ENCODE data around the gene PWWP2B.
A peak's percentile ranks its signal among the peaks of the same experiment; 100 is the strongest.
"Not testable (repeated sequence)": the region's sequence is repeated elsewhere in the genome, so short reads cannot be mapped to it uniquely, and the experiment has no call there.

GRCh38 chr10:132352462-132353308, 44.3 kb upstream of the PWWP2B start:
- TF ChIP-seq, protein P1, sequence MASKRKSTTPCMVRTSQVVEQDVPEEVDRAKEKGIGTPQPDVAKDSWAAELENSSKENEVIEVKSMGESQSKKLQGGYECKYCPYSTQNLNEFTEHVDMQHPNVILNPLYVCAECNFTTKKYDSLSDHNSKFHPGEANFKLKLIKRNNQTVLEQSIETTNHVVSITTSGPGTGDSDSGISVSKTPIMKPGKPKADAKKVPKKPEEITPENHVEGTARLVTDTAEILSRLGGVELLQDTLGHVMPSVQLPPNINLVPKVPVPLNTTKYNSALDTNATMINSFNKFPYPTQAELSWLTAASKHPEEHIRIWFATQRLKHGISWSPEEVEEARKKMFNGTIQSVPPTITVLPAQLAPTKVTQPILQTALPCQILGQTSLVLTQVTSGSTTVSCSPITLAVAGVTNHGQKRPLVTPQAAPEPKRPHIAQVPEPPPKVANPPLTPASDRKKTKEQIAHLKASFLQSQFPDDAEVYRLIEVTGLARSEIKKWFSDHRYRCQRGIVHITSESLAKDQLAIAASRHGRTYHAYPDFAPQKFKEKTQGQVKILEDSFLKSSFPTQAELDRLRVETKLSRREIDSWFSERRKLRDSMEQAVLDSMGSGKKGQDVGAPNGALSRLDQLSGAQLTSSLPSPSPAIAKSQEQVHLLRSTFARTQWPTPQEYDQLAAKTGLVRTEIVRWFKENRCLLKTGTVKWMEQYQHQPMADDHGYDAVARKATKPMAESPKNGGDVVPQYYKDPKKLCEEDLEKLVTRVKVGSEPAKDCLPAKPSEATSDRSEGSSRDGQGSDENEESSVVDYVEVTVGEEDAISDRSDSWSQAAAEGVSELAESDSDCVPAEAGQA (IDR thresholded peaks at IDR 0.05; ENCODE audit: low read depth), result not testable (repeated sequence)
- TF ChIP-seq, protein P1 (CRISPR knock-in tag; IDR thresholded peaks at IDR 0.05; ENCODE audit: borderline replicate concordance), result not testable (repeated sequence)
- TF ChIP-seq CTCF (CRISPR knock-in tag; IDR thresholded peaks at IDR 0.05), result peak; percentile 90
- not testable (repeated sequence) for TF ChIP-seq EP300 (IDR thresholded peaks at IDR 0.05; ENCODE audit: low read depth in 2 of 2, low read length in 2 of 2); EP300 (CRISPR knock-in tag; IDR thresholded peaks at IDR 0.05; ENCODE audit: borderline replicate concordance); SRF (IDR thresholded peaks at IDR 0.05; ENCODE audit: low read depth, low read length); CREB1 (IDR thresholded peaks at IDR 0.05); CREB1 (CRISPR knock-in tag; IDR thresholded peaks at IDR 0.05); TAF1 (CRISPR knock-in tag; IDR thresholded peaks at IDR 0.05); JUNB (CRISPR knock-in tag; IDR thresholded peaks at IDR 0.05; ENCODE audit: borderline replicate concordance); ZNF841 (CRISPR knock-in tag; IDR thresholded peaks at IDR 0.05; ENCODE audit: borderline replicate concordance); POLR2AphosphoS5 (IDR thresholded peaks at IDR 0.05; ENCODE audit: low read depth, low read length); ZNF740 (CRISPR knock-in tag; IDR thresholded peaks at IDR 0.05); ATF1 (CRISPR knock-in tag; IDR thresholded peaks at IDR 0.05); NFIC (IDR thresholded peaks at IDR 0.05; ENCODE audit: low read length); SIX4 (CRISPR knock-in tag; IDR thresholded peaks at IDR 0.05); HNRNPL (IDR thresholded peaks at IDR 0.05; ENCODE audit: low read depth, low read length)
